IPS-15b (cell line): Measurements from ENCODE around the gene LRP1B.
"Not testable (repeated sequence)": the region's sequence is repeated elsewhere in the genome, so short reads cannot be mapped to it uniquely, and the experiment has no call there.

ENCODE experiments used
- H3K27me3 ChIP-seq: one replicate; pipeline ENCODE4 v1.6.1; 2013; ENCODE audit warnings: low read length; ENCODE audit not compliant: control insufficient read depth, insufficient read depth
- H3K36me3 ChIP-seq: one replicate; pipeline ENCODE4 v1.6.1; 2013; ENCODE audit warnings: low read length; ENCODE audit not compliant: control insufficient read depth, insufficient read depth
- H3K4me1 ChIP-seq: one replicate; pipeline ENCODE4 v1.6.1; 2013; ENCODE audit warnings: mild to moderate bottlenecking, low read length; ENCODE audit not compliant: control insufficient read depth, insufficient read depth
- H3K4me3 ChIP-seq: one replicate; pipeline ENCODE4 v1.5.1; 2013; ENCODE audit warnings: low read depth, low read length
- H3K9ac ChIP-seq: one replicate; pipeline ENCODE4 v1.6.1; 2013; ENCODE audit warnings: low read depth, mild to moderate bottlenecking, low read length
- H3K9me3 ChIP-seq: one replicate; pipeline ENCODE4 v1.6.1; 2013; ENCODE audit warnings: mild to moderate bottlenecking, low read length; ENCODE audit not compliant: control insufficient read depth, insufficient read depth

The LRP1B gene

DNA sequence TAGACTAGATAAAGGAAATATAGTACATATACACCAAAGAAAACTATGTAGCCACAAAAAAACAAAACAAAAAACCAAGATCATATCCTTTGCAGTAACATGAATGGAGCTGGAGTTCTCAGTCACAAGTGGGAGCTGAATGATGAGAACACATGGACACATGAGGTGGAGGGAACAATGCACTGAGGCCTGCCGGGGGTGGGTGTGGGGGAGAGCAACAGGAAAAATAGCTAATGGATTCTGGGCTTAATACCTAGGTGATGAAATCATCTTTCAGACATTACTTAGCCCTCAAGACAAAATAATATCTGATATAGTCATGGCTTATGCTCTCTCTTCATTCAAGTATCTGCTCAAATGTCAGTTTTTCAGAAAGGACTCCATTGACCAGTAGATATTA lies 930.6 kb downstream of the LRP1B start:
- Histone ChIP-seq H3K9me3 (no peaks in the 10 kb centered on the region), H3K27me3 (no peaks in the 10 kb centered on the region), H3K4me1 (no peaks in the 10 kb centered on the region), H3K9ac (no peak overlapping the region), H3K4me3 (no peak overlapping the region), H3K36me3 (no peaks in the 10 kb centered on the region)

GRCh38 chr2:141199711-141200110 lies 931.1 kb downstream of the LRP1B start:
- no peaks in the 10 kb centered on the region for H3K27me3 ChIP-seq
- no peaks in the 10 kb centered on the region for H3K9me3 ChIP-seq
- no peaks in the 10 kb centered on the region for H3K36me3 ChIP-seq
- H3K4me1 ChIP-seq = no peaks in the 10 kb centered on the region
- no peak overlapping the region for H3K9ac ChIP-seq
- H3K4me3 ChIP-seq = no peak overlapping the region

DNA sequence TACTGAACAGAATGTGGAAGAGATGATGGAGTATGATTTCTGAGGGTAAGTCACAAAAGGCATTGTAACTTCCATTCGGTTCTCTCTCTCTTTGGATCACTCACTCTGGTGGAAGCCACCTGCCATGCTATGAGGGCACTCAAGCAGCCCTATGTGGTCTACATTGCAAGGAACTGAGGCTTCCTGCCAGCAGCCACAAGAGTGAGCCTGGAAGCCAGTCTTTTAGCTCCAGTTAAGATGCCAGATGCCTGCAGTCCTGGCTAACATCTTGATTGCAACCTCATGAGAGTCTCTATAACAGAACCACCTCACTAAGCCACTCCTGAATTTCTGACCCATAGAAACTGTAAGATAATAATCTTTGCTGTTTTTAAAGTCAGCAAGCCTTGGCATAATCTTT lies 935.7 kb downstream of the LRP1B start:
- Histone ChIP-seq H3K27me3 (no peaks in the 10 kb centered on the region), H3K4me1 (no peaks in the 10 kb centered on the region), H3K9me3 (no peaks in the 10 kb centered on the region), H3K9ac (no peak overlapping the region), H3K36me3 (no peaks in the 10 kb centered on the region), H3K4me3 (no peak overlapping the region)

DNA sequence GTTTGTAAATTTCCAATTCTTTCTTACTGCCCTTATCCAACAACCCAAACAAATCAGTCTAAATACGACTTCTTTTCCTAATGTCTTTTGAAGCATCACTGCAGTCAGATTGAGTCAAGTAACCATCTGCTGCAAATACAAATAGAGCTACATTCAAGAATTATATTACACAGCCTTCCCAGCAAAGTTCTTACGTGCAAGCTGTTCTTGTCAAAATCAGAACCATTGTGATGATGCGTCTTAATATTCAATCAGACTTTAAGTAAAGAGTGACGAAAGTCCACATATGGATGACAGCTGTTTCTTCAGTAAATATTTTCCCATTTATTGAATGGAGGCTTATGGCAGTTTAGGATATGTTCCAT lies 943.8 kb downstream of the LRP1B start:
- Histone ChIP-seq H3K9me3 (no peaks in the 10 kb centered on the region), H3K9ac (no peak overlapping the region), H3K4me1 (no peaks in the 10 kb centered on the region), H3K4me3 (no peak overlapping the region), H3K36me3 (no peaks in the 10 kb centered on the region), H3K27me3 (no peaks in the 10 kb centered on the region)

GRCh38 chr2:141186413-141187074 lies 944.3 kb downstream of the LRP1B start:
- Histone ChIP-seq H3K36me3 (no peaks in the 10 kb centered on the region), H3K4me1 (no peaks in the 10 kb centered on the region), H3K27me3 (no peaks in the 10 kb centered on the region), H3K9me3 (no peaks in the 10 kb centered on the region), H3K4me3 (no peak overlapping the region), H3K9ac (no peak overlapping the region)

- Histone ChIP-seq H3K27me3 (no peaks in the 10 kb centered on the region), H3K36me3 (no peaks in the 10 kb centered on the region), H3K9me3 (no peaks in the 10 kb centered on the region)
Measured at GRCh38 chr2:141182246-141182645, 948.6 kb downstream of the LRP1B start.

DNA sequence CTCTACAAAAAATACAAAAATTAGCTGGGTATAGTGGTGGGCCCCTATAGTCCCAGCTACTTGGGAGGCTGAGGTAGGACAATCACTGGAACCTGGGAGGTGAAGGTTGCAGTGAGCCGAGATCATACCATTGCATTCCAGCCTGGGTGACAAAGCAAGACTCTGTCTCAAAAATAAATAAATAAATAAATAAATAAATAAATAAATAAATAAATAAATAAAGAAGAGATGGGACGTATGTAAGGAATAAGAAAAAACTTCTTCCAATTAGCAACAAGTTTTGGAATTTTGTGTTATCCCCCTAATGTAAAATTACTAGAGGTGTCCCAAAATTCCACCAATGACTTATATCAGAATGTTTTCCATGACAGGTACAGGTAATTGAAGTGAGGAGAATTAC lies 961.7 kb downstream of the LRP1B start:
- H3K4me3 ChIP-seq, H3K9ac ChIP-seq, H3K4me1 ChIP-seq, H3K27me3 ChIP-seq, H3K36me3 ChIP-seq, H3K9me3 ChIP-seq: not testable (repeated sequence)

More at GRCh38 chr2:141182246-141182645, 948.6 kb downstream of the LRP1B start:
- no peak overlapping the region for H3K4me3 ChIP-seq
- H3K4me1 ChIP-seq = no peaks in the 10 kb centered on the region
- no peak overlapping the region for H3K9ac ChIP-seq

- Histone ChIP-seq H3K36me3 (no peaks in the 10 kb centered on the region), H3K27me3 (no peaks in the 10 kb centered on the region), H3K9ac (no peak overlapping the region), H3K9me3 (no peaks in the 10 kb centered on the region), H3K4me1 (no peaks in the 10 kb centered on the region), H3K4me3 (no peak overlapping the region)
Measured at GRCh38 chr2:141162314-141162713, 968.5 kb downstream of the LRP1B start.

DNA sequence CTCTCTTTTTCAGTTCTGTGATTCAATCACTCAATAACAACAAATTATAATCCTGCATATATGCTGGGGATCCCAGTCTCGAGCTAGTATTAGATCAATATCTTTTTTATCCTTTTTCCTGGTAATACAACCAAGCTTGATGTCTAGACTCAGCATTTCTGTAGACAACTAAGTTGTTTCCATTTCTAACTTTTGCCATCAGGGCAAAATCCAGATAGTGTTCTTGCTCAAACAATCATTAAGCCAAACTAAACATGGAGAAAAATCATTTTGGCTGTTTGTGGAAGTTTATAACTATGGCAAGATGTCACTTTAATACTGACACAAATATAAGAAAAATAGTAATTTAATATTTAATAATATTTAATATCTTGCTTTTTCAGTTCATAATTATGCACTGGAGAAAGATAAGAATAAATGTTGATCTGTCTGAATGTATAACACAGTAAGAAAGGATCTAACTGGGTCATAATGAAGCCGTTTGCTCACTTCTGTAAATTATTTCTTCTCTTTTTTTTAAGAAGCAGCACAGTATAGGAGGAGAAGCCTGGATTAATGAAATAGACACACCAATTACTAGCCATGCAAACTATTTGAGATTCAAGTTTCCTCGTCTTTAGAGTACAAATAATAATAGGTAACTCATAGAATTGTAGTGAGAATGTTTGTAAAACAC lies 979.1 kb downstream of the LRP1B start:
- no peaks in the 10 kb centered on the region for H3K36me3 ChIP-seq
- H3K27me3 ChIP-seq = no peaks in the 10 kb centered on the region
- no peak overlapping the region for H3K9ac ChIP-seq
- no peaks in the 10 kb centered on the region for H3K9me3 ChIP-seq
- H3K4me3 ChIP-seq = no peak overlapping the region
- H3K4me1 ChIP-seq = no peaks in the 10 kb centered on the region

GRCh38 chr2:141142025-141142424 lies 988.8 kb downstream of the LRP1B start:
- H3K9ac ChIP-seq = no peak overlapping the region
- H3K27me3 ChIP-seq = no peaks in the 10 kb centered on the region
- H3K4me1 ChIP-seq = no peaks in the 10 kb centered on the region
- no peaks in the 10 kb centered on the region for H3K36me3 ChIP-seq
- H3K9me3 ChIP-seq = no peaks in the 10 kb centered on the region
- H3K4me3 ChIP-seq = no peak overlapping the region

- no peaks in the 10 kb centered on the region for H3K4me1 ChIP-seq
- H3K27me3 ChIP-seq = no peaks in the 10 kb centered on the region
- no peak overlapping the region for H3K9ac ChIP-seq
- H3K4me3 ChIP-seq = no peak overlapping the region
- H3K9me3 ChIP-seq = no peaks in the 10 kb centered on the region
- H3K36me3 ChIP-seq = no peaks in the 10 kb centered on the region
Measured at GRCh38 chr2:141137122-141137693, 993.6 kb downstream of the LRP1B start.

DNA sequence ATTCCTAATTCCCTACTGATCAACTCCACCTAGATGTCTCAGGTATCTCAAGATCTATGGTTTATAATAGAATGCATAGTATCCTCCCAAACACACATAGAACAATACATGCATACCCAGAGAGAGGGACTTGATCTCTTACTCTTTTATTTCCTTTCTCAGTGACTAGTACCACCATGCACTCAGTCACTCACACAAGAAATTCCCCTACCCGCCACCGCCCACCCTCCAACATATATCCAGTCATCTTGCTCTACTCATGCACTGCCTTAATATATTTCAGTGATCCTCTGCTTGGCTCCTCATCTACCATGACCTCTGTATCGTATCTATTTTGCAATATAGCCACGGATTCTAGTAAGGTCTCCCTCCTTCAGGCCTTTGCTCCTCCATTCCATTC lies 996.9 kb downstream of the LRP1B start:
- H3K9me3 ChIP-seq = no peaks in the 10 kb centered on the region
- H3K27me3 ChIP-seq = no peaks in the 10 kb centered on the region
- no peak overlapping the region for H3K4me3 ChIP-seq
- H3K9ac ChIP-seq = no peak overlapping the region
- H3K36me3 ChIP-seq = no peaks in the 10 kb centered on the region
- H3K4me1 ChIP-seq = no peaks in the 10 kb centered on the region
